ENCODE results near the gene KDM4E.
A peak's percentile ranks its signal among the peaks of the same experiment; 100 is the strongest.

The KDM4E gene

DNA sequence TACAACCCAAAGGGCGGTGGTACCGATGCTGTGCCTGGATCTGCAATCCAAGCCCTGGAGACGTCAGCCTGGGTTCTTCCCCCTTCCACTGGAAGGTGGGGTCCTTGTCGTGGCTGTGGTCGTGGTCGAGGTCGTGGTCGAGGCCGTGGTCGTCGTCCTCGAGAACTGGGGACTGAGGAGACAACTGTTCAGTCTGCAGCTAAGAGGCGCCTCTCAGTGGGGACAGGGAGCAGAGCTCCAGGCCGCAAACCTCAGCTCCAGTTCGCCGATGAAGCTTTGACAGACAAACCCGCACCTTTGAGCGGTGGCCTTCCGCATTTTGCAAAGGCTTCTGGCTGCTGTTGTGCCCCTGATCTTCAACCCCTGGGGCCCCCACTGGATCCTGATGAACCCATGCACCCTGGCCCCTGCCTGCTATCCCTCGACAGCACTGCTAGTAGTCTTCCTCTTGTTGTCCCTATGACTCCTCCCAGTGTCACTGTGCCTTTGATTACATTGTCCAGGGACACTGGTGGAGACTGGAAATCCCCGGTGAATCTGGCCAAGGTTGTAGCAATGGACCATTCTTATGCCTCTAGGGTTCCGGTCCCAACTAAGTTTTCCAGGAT lies 25.6 kb downstream of the KDM4E start:
- DNase-seq (ENCODE audit: low spot score), result no peak

DNA sequence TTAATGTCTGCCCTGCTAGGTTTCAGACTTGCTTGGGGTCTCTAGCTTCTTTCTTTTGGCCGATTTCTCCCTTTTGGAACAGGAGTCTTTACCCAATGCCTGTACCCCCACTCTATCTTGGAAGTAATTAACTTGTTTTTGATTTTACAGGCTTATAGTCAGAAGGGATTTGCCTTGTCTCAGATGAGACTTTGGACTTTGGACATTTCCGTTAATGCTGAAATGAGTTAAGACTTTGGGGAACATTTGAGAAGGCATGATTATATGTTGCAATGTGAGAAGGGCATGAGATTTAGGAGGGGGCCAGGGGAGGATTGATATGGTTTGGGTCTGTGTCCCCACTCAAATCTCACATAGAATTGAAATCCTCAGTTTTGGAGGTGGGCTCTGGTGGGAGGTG lies 29.3 kb downstream of the KDM4E start:
- DNase-seq (ENCODE audit: low spot score), result no peak

DNA sequence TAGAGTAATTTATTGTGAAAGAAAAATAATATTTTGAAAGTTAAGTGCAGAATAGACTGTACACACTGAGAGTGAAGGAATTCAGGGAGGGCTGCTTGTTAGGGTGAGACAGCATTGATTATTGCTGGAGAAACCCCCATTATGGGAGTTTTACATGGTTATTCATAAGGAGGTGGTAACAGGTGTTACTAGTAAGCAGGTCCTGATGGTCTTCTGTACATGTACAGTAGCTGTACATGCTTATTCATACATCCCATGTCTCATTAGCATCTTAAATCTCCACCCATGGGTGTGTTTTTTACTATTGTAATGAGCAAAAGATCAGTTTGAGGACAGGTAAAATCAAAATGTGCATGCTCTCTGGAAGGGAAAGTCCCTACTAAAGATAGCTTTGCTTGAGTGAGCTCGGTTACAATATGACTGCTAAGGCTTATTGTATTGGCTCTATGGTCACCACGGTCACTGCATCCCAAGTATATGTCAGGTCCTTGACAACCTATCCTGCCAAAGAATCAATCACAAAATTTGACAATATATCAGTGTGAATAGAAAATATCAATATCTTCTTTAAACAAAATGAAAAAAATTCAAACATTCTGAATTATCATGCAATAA lies 30.3 kb downstream of the KDM4E start:
- no peak for DNase-seq (ENCODE audit: low spot score)

DNA sequence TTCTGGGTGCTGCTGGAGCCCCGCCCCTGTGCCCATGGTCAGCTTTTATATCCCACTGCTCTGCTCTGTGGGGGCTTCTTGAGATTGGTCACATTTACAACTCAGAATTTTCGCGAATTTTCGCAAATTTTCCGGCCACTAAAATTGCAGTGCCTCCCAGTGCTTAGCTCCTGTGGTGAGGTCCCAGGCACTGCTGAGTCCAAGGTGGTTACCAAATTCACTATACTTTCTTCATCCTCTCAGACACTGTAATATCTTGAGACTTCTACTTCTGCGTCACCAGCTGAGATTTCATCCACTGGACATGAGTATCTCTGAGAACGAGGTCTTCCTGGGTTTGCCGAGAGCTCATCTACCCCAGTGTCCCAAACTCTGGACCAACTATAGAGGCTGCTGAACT lies 32.9 kb downstream of the KDM4E start:
- DNase-seq (ENCODE audit: low spot score), result no peak

DNA sequence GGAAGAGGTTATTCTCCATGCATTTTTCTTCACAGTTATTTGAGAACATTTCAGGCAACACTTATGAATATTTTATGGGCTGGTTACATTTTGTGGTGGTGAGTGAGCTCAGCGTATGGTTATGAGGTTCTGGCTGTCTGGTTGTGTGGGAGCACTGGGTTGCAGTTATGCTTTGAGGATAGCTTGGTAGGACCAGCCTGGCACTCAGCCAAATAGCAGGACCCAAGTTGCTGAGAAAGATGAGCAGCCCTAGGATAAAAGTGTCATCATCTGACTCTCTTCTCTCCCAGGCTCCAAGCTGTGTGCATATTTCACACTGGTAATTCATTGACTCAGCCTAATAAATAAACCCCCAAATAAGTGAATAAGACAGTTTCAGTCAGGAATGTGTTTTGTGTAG lies 33.6 kb downstream of the KDM4E start:
- DNase-seq (ENCODE audit: low spot score), result no peak

DNA sequence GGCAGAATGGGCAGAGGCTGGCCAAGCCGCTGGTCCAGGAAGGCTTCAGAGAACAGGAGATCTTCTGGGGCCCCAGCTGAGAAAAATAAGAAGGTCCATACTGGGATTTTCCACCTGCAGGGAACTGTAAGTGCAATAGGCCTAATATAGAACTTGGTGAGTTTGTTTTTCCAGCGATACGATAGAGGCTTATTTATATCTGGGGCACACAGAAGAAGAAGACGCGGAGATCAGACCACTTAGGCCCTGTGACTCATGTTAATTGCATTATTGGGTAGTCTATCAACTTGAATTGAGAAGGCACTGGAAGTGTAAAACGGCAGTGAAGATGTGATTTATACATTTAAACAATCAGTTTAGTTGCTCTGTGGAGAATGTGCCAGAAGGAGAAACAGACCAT lies 34.0 kb downstream of the KDM4E start:
- no peak for DNase-seq (ENCODE audit: low spot score)

DNA sequence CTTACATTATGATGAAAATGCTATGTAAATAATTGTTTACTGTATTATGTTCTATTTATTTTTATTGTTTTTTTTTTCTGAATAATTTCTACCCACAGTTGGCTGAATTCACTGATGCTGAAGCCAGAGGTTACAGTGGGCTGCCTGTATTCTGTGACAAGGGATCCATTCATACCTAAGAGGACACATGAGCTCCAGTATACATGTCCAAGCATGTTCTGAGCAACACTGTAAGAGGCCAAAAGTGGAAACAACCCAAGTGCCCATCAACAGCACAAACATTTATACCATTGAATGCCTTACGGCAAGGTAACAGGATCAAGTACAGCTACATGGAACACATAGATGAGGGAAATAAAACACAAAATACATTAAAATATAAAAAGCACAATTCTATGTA lies 40.3 kb downstream of the KDM4E start:
- DNase-seq (ENCODE audit: low spot score), result no peak

DNA sequence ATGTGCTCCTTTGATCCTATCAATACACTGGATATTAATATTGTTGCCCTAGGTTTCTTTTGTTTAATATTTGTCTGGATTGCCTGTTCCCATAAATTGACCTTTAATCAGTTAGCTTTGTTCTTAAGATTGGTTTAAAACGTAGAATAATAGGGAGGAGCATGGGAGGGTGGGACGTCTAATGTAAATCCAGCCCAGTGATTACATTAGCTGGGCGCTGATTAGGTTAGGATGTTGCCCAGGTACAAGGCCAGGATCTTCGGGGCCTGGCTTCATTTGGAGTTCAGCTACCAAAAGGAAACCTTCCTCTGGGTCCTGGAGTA lies 41.6 kb downstream of the KDM4E start, which contains the start of gene SRSF8:
TSS of gene SRSF8 (plus strand) at position 204 of the 323 bp plus-strand sequence. CDS start 308 bp downstream, outside the sequence.
- DNase-seq (ENCODE audit: low spot score), result no peak

DNA sequence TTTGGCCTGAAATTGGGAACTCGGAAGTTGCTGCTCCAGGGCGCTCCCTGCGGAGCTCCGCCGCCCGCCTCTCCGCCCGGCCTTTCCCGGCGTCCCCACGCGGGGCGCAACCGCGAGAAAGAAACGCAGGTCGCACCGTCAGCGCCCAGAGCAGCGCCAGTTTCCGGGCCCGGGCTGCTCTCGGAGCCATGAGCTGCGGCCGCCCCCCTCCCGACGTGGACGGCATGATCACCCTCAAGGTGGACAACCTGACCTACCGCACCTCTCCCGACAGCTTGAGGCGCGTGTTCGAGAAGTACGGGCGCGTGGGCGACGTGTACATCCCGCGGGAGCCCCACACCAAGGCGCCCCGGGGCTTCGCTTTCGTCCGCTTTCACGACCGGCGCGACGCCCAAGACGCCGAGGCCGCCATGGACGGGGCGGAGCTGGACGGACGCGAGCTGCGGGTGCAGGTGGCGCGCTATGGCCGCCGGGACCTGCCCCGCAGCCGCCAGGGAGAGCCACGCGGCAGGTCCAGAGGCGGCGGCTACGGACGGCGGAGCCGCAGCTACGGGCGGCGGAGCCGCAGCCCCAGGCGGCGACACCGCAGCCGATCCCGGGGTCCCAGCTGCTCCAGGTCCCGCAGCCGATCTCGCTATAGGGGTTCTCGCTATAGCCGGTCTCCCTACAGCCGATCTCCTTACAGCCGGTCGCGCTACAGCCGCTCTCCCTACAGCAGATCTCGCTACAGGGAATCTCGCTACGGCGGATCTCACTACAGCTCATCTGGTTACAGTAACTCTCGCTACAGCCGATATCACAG lies 42.2 kb downstream of the KDM4E start:
- DNase-seq (ENCODE audit: low spot score), result peak; percentile 83

DNA sequence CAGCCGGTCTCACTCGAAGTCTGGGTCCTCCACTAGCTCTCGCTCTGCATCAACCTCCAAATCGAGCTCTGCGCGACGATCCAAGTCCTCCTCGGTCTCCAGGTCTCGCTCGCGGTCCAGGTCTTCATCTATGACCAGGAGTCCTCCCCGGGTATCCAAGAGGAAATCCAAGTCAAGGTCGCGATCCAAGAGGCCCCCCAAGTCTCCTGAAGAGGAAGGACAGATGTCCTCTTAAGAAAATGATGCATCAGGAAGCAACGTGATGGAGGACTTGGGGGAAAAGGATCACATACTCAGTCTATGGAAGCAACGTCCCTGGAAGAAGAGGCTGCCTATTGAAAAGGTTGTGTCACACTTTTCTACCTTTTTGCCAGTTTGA lies 42.8 kb downstream of the KDM4E start:
- DNase-seq (ENCODE audit: low spot score), result no peak

DNA sequence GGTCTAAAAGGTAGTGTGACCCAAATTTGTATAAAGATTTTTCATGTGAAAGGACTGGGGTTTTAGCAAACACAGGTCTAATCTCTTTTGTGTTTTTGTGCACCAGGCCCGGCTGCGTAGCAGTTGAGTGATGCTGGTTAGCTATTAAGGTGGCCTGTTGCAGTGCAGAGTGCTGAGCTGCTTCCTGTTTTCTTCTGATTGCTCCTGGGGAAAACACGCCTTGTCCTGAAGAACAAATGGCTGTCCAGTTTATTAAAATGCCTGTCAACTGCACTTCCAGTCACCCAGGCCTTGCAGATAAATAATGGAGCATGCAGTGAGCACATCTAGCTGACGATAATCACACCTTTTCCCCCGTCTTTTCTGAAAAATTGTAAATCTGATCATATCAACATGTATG lies 43.5 kb downstream of the KDM4E start:
- peak; percentile 72 for DNase-seq (ENCODE audit: low spot score)

DNA sequence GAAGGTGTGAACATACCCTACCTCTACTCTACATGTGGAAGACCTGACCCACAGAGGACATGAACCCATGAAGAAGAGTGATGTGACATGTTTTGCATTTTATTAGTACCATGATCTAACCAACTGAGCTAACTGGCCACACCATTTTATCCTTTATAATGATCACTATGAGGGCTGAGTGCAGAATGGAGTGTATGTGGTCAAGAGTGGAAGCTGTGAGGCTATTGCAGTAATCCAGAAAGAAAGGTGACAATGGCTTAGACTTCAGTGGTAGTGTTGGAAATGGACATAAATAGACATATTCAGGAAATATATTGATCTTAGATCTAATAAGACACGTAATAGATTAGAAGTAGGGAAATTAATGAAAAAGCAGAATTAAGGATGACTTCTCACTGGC lies 45.4 kb downstream of the KDM4E start:
- no peak for DNase-seq (ENCODE audit: low spot score)

DNA sequence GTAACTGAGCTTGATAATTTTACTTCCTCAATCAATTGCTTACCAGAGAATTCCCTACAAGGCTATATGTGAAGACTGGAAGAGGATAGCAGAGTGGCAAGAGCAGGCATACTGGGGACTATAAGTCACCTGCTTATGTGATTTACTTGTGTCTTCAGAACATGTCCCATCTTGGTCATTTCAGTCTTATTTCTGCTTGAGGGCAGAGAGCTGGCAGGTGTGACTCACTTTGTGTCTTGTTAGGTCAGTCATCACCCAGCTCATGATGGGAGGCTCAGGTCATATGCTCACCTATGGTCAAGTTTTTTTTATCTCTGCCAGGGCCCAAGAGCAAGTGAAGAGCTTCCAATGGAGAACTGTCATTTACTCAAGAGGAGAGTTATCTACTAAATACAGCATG lies 47.9 kb downstream of the KDM4E start:
- DNase-seq (ENCODE audit: low spot score), result no peak

DNA sequence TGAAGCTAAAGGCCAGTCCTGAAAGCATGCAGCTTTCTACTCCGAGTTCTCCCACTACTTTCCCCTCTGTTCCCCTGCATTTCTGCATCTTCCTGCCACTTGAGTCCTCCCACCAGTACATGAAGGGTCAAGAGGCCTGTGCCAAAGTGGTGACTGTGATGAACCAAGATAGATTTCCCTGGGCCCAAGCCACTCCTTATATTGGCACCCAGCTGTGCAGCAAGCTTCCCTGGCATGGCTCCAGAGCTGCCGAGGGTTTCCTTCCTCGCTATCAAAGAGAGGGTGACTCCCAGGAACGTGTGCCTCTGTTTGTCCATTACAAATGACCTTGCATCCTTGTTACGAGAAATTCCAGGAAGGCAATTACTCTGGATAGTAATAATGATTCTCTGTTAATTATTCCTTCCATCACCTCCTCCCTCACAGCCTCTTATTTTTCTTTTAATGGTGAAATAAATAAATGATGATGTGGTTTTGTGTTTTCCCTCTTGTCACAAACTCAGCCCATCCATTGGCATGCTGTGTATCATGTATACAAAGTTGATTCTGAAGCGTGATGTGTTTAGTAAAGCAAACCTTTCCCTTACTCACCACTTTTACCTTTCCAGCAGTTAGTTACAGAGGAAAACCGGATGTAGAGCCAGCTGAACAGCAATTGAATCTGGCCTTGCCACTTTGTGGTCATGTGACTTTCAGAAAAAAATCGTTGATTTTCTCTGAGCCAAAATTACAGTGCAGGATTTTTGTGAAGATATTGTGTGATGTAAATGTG lies 49.9 kb downstream of the KDM4E start:
- DNase-seq (ENCODE audit: low spot score), result no peak

DNA sequence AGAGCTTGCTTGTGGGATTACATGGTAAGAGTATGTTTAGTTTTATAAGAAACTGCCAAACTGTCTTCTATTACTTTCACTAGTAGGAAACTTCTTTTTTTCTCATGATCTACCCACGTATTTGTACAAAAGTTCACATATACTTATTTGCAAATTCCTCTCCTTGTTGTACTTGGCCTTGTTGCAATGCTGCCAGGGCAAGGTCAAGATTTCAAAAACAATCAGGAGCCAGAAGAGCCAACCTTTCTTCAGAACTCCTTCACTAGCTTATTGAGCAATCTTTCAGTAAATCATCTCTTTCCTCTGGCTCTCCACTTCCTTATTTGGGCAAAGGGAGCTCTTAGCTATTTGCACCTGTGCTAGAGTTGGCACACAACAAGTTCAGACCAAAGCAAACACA lies 51.4 kb downstream of the KDM4E start:
- peak; percentile 38 for DNase-seq (ENCODE audit: low spot score)

DNA sequence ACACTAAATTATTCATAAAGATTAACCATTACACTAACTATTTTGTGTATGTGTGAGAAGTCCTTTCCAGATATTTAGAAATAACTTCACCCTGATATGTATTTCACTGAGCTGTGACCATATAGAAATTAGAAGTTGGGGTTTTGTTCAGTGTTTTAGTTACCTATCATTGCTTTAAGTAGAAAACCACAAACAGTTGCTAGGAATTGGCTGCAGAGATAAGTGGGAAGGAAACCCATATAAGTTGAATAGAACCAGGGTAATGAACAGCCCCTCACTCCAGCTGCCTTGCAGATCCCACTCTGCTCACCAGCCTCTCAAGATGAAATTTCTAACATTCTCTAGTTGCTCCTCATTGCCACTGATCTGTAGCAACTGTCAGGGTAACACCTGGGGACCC lies 51.9 kb downstream of the KDM4E start:
- DNase-seq (ENCODE audit: low spot score), result no peak

All from AG08396 (cell line).